Esophagus muscularis mucosa (tissue), 4 donors: ENCODE measurements around the gene IGF2R. TPM values are rescaled to one million over a fixed set of nuclear protein-coding genes. Genes with fewer than 3 reads are reported as not detected.

Experiments
- DNase-seq: peaks from one replicate; pipeline ENCODE4 v3.0.0-alpha.2; 2017; ENCODE audit errors: extremely low spot score
- H3K27ac ChIP-seq, 4 donors: fragments of 200-600 bp; sonication (generic); replicated peaks in 1 of 4; 1 replicate in 3 of 4; 2 replicates in 1 of 4; pipeline ENCODE4 v1.5.1; 2016 to 2019; ENCODE audit warnings: mild to moderate bottlenecking in 1 of 4
- H3K27me3 ChIP-seq, 4 donors: fragments of 200-600 bp; sonication (generic); one replicate each; pipeline versions ENCODE4 v1.5.1 to v1.6.0; 2016 to 2019
- H3K36me3 ChIP-seq, 4 donors: fragments of 200-600 bp; sonication (generic); one replicate each; pipeline ENCODE4 v1.5.1; 2016 to 2019
- H3K4me1 ChIP-seq, 4 donors: fragments of 200-600 bp; sonication (generic); one replicate each; pipeline ENCODE4 v1.5.1; 2016 to 2019
- H3K4me3 ChIP-seq, 4 donors: fragments of 200-600 bp; sonication (generic); 1 replicate in 2 of 4; 2 replicates in 2 of 4; pipeline ENCODE4 v1.5.1; 2016 to 2019; ENCODE audit warnings: mild to moderate bottlenecking in 4 of 4, moderate library complexity in 1 of 4
- H3K9me3 ChIP-seq, 4 donors: fragments of 200-600 bp; sonication (generic); 1 replicate in 3 of 4; 2 replicates in 1 of 4; pipeline ENCODE4 v1.5.1; 2016 to 2019
- EP300 ChIP-seq: sonication (generic); formaldehyde crosslinking; IDR thresholded peaks from one replicate; pipeline ENCODE4 v1.6.1; 2017; ENCODE audit warnings: antibody characterized with exemption
- POLR2A ChIP-seq: fragments of 450-650 bp; IDR thresholded peaks from one replicate; pipeline ENCODE4 v1.6.1; 2017; ENCODE audit warnings: antibody characterized with exemption, moderate library complexity, mild to moderate bottlenecking, low read depth
- POLR2AphosphoS5 ChIP-seq, 2 donors: sonication (generic); formaldehyde crosslinking; IDR thresholded peaks; one replicate each; pipeline ENCODE4 v1.6.1; 2017; ENCODE audit warnings: antibody characterized with exemption in 2 of 2
- WGBS: methylation state at CpG from one replicate; pipeline ENCODE4 v1.1.5; 2018; 5-methylcytosine and 5-hydroxymethylcytosine counted together
- intact Hi-C: fragments of 100-400 bp; cut with DNase I; formaldehyde crosslinking; loops from one replicate; pipeline ENCODE4 v1.15.1; 2023
- total RNA-seq, 4 donors: library from RNA; depleted of rRNA; stranded (reverse); fragments of >200 nt; gene quantifications; one replicate each; pipeline versions ENCODE4 v1.1.0 to v1.2.1, GENCODE V29; 2016
- TF ChIP-seq, protein P1 (sequence below), 3 experiments: fragments of 200-600 bp in 2 of 3; fragments of 450-650 bp in 1 of 3; sonication (generic) in 2 of 3; IDR thresholded peaks; one replicate each; pipeline ENCODE4 v1.5.1; 2017 to 2019; ENCODE audit warnings: antibody characterized with exemption in 3 of 3, mild to moderate bottlenecking in 2 of 3, moderate library complexity in 1 of 3

Gene IGF2R
- total RNA-seq, 4 donors from 2014 or later: 43.6 to 75.3 (median 58.4) TPM

DNA sequence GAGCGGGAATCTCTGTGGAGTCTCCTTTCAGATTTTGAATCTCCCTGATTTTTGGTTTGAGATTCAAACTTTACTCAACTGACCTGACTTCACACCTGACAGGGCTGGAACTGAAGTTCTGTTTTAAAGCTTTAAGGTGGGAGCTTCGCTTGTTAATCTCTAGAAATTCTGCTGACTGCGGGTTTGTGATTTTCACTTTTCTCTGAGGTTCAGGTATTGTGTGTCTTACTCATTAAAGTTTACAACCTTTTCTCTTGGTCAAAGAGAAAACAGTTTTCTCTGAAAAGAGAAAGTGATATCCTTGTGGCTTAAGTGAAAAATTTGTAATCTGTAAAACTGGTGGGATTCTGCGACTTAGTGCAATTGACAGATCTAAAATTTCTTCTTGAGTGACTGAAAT lies 20.7 kb upstream of the IGF2R start:
- no peak overlapping the region for H3K27ac ChIP-seq
- H3K4me1 ChIP-seq: peaks cover 0 to 14% (median 5%) of the 10 kb centered on the region in 4 donors
- no peak for TF ChIP-seq POLR2A
- TF ChIP-seq, protein P1, sequence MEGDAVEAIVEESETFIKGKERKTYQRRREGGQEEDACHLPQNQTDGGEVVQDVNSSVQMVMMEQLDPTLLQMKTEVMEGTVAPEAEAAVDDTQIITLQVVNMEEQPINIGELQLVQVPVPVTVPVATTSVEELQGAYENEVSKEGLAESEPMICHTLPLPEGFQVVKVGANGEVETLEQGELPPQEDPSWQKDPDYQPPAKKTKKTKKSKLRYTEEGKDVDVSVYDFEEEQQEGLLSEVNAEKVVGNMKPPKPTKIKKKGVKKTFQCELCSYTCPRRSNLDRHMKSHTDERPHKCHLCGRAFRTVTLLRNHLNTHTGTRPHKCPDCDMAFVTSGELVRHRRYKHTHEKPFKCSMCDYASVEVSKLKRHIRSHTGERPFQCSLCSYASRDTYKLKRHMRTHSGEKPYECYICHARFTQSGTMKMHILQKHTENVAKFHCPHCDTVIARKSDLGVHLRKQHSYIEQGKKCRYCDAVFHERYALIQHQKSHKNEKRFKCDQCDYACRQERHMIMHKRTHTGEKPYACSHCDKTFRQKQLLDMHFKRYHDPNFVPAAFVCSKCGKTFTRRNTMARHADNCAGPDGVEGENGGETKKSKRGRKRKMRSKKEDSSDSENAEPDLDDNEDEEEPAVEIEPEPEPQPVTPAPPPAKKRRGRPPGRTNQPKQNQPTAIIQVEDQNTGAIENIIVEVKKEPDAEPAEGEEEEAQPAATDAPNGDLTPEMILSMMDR (IDR thresholded peaks at IDR 0.05): no peak
- TF ChIP-seq POLR2AphosphoS5 (IDR thresholded peaks at IDR 0.05): no peak
- no peak for TF ChIP-seq EP300
- no peak overlapping the region for H3K4me3 ChIP-seq
- no peak for DNase-seq
- H3K9me3 ChIP-seq: peaks cover 0 to 18% (median 11%) of the 10 kb centered on the region in 4 donors
- 96% methylated on average over 4 of the region's 4 CpGs for WGBS
- H3K36me3 ChIP-seq: no peaks in the 10 kb centered on the region
- peaks cover 0 to 18% (median 0%) of the 10 kb centered on the region in 4 donors for H3K27me3 ChIP-seq
- intact Hi-C loops: no loop called here

DNA sequence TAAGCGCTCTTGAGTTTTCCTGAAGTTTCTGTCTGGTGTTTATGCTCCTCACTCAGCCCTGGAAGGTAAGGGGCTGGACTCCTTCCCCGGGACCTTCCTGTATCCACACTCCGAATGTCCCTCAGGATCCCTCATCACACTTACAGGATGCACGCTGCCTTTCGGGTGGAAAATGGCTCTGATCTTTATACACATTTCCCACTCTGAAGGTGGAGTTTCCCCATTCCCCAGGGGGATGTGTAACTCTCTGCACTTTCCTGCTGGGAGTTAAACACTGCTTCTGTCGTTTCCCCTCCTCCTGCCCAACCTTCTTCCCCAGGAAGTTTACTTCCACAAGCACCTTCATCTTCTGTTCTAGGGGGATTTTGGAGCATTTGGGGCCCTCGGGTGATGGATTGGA lies 17.1 kb upstream of the IGF2R start:
- Histone ChIP-seq H3K4me1 (peaks cover 0 to 19% (median 11%) of the 10 kb centered on the region in 4 donors), H3K4me3 (no peak overlapping the region), H3K9me3 (no peaks in the 10 kb centered on the region), H3K27ac (no peak overlapping the region), H3K27me3 (peaks cover 0 to 20% (median 0%) of the 10 kb centered on the region in 4 donors), H3K36me3 (no peaks in the 10 kb centered on the region)
- WGBS: 71% methylated on average over 7 of the region's 7 CpGs
- intact Hi-C loops: no loop called here
- no peak for DNase-seq
- TF ChIP-seq EP300 (no peak), POLR2A (no peak), POLR2AphosphoS5 (IDR thresholded peaks at IDR 0.05) (no peak)
- TF ChIP-seq, protein P1 (IDR thresholded peaks at IDR 0.05): no peak

DNA sequence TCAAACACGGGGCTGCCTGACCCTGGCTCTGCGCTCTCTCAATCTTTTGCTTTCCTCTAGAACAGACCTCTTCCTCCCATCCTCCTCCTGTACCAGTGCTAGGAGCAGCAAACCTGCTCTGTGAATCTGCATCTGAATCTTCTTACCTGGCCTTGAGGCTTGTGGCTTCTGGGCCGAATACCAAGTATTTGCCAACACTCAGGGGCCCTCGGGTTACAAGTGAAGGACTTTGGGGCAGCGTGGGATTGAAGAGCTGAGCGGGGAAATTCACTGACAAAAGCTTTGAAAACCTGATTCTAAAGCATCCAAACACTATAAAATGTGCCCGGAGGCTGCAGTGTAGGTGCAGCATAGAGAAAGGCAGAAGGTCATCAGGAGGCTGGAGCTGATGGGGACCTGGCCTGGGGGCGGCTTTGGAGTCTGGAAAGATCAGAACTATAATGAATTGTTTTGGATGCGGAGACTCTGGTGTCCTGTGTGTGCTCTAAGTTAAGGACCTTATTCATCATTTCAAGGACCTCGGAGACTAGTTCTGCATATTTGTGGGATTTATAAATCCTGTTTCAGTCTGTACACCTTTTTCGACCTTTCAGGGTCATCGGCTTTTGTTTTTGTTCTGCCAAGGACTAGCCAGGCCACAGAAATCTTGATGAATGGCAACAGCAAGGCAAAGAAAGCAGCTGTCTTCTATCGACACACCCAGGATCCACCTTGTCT lies 16.4 kb upstream of the IGF2R start:
- no peaks in the 10 kb centered on the region for H3K36me3 ChIP-seq
- WGBS: 69% methylated on average over 13 of the region's 13 CpGs
- no peak overlapping the region for H3K4me3 ChIP-seq
- TF ChIP-seq, protein P1 (IDR thresholded peaks at IDR 0.05): no peak
- TF ChIP-seq EP300 (no peak), POLR2AphosphoS5 (IDR thresholded peaks at IDR 0.05) (no peak), POLR2A (no peak)
- no peak for DNase-seq
- peaks cover 0 to 20% (median 0%) of the 10 kb centered on the region in 4 donors for H3K27me3 ChIP-seq
- H3K27ac ChIP-seq: peak overlapping the region in 3 of 4 donors; percentile 23 to 40 (median 32)
- no peaks in the 10 kb centered on the region for H3K9me3 ChIP-seq
- intact Hi-C loops: no loop called here
- peaks cover 0 to 19% (median 11%) of the 10 kb centered on the region in 4 donors for H3K4me1 ChIP-seq

DNA sequence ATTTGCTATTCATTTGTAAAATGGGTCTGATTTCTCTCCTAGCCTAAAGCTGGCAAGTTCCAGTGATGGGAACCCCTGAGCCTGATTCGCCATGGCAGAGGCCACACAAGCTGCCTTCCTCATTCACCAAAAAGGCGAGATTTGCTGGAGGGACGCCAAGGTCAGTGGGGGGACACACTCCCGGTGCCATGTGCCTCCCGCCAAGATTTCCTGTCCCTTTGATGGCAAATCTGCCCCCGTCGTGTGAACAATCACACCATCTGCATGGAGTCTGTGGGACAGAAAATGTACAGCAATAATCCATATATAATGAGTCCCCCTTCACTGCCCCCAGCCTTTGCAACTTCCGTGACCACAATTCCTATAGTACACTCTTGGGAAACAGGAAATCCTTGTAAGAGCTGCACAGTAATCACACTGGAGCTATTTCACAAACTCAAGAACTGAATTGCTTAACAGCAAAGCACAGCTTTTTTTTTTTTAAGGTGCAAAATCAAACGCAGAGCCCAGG lies 15.7 kb upstream of the IGF2R start:
- peaks cover 0 to 19% (median 11%) of the 10 kb centered on the region in 4 donors for H3K4me1 ChIP-seq
- no peaks in the 10 kb centered on the region for H3K36me3 ChIP-seq
- intact Hi-C loops: no loop called here
- peak overlapping the region in 3 of 4 donors; percentile 23 to 40 (median 32) for H3K27ac ChIP-seq
- H3K9me3 ChIP-seq: no peaks in the 10 kb centered on the region
- H3K4me3 ChIP-seq: no peak overlapping the region
- H3K27me3 ChIP-seq: peaks cover 0 to 20% (median 0%) of the 10 kb centered on the region in 4 donors
- TF ChIP-seq, protein P1 (IDR thresholded peaks at IDR 0.05): no peak
- peak in 1 of 2 donors; percentile 18 for TF ChIP-seq POLR2AphosphoS5 (IDR thresholded peaks at IDR 0.05)
- no peak for TF ChIP-seq POLR2A
- TF ChIP-seq EP300: no peak
- 25% methylated on average over 7 of the region's 9 CpGs for WGBS
- no peak for DNase-seq
